ENCODE results near the gene RNF220. TPM values are rescaled to one million over a fixed set of nuclear protein-coding genes. Genes with fewer than 3 reads are reported as not detected.
A peak's percentile ranks its signal among the peaks of the same experiment; 100 is the strongest.

The RNF220 gene
- total and polyA plus RNA-seq, 9 of the 15 experiments (the other 6 are each of a cell fraction or from before 2014, with no cell fraction given): 5.1 to 117 (median 66.9) TPM

GRCh38 chr1:44594871-44595735 lies 190.0 kb downstream of the RNF220 start (continued):
- TF ChIP-seq REST (IDR thresholded peaks at IDR 0.05; ENCODE audit: borderline replicate concordance) (peak; percentile 82; the same call in 1 of the 2 replicates), REST (CRISPR knock-in tag; IDR thresholded peaks at IDR 0.05; ENCODE audit: low read depth) (no peak), BHLHE40 (IDR thresholded peaks at IDR 0.05; ENCODE audit: low read length) (peak; percentile 43; the same call in 1 of the 2 replicates), ZMIZ1 (IDR thresholded peaks at IDR 0.05; ENCODE audit: low read depth in 2 of 2, low read length in 2 of 2) (peak in 1 of 2 experiments; percentile 37; a peak in 1 of 4 replicates), SRSF9 (IDR thresholded peaks at IDR 0.05; ENCODE audit: borderline replicate concordance, low read depth, low read length) (no peak), SMC3 (conservative IDR thresholded peaks at IDR 0.05; ENCODE audit: insufficient read depth, low read depth, low read length) (peak; percentile 95), FOXA1 (IDR thresholded peaks at IDR 0.05; ENCODE audit: borderline replicate concordance) (no peak)

Data from K562 (cell line).